HG02798 (cell line): Measurements from ENCODE around the gene TVP23B.
"Not testable (repeated sequence)": the region's sequence is repeated elsewhere in the genome, so short reads cannot be mapped to it uniquely, and the experiment has no call there.

Source experiments
- ATAC-seq: cut with Tn5 transposase; IDR thresholded peaks from one replicate; pipeline ENCODE4 v1.9.1; 2021; ENCODE audit warnings: mild to moderate bottlenecking; ENCODE audit not compliant: unreplicated experiment, poor library complexity

Gene TVP23B

GRCh38 chr17:18786890-18787289 is 5.9 kb downstream of the TVP23B start:
- not testable (repeated sequence) for ATAC-seq

GRCh38 chr17:18791402-18791801 is 10.4 kb downstream of the TVP23B start:
- ATAC-seq, result not testable (repeated sequence)

- not testable (repeated sequence) for ATAC-seq
These were observed 13.9 kb downstream of the TVP23B start for GRCh38 chr17:18794841-18795240.

- ATAC-seq, result not testable (repeated sequence)
These were observed 15.9 kb downstream of the TVP23B start for GRCh38 chr17:18796887-18797286.

- not testable (repeated sequence) for ATAC-seq
These were observed 22.7 kb downstream of the TVP23B start for GRCh38 chr17:18803458-18804245.

- ATAC-seq, result not testable (repeated sequence)
These were observed 34.9 kb downstream of the TVP23B start for GRCh38 chr17:18815924-18816323.

GRCh38 chr17:18816489-18817371 is 35.7 kb downstream of the TVP23B start:
- ATAC-seq, result not testable (repeated sequence)

GRCh38 chr17:18821430-18821829 is 40.4 kb downstream of the TVP23B start:
- ATAC-seq, result not testable (repeated sequence)

GRCh38 chr17:18827613-18828012 is 46.6 kb downstream of the TVP23B start:
- ATAC-seq, result not testable (repeated sequence)

- ATAC-seq, result no peak
These were observed 67.5 kb downstream of the TVP23B start for GRCh38 chr17:18848501-18848900.

GRCh38 chr17:18850679-18851078 is 69.7 kb downstream of the TVP23B start:
- no peak for ATAC-seq

- ATAC-seq, result no peak
These were observed 70.2 kb downstream of the TVP23B start for GRCh38 chr17:18851201-18851600.

- ATAC-seq, result no peak
These were observed 74.0 kb downstream of the TVP23B start for GRCh38 chr17:18854956-18855355.

- ATAC-seq, result peak; percentile 86
These were observed 75.0 kb downstream of the TVP23B start for GRCh38 chr17:18855831-18856569.
